HG03439 (cell line): Measurements from ENCODE around the gene DMRTC1B.
A peak's percentile ranks its signal among the peaks of the same experiment; 100 is the strongest.
"Not testable (repeated sequence)": the region's sequence is repeated elsewhere in the genome, so short reads cannot be mapped to it uniquely, and the experiment has no call there.

Experiments
- ATAC-seq: cut with Tn5 transposase; IDR thresholded peaks from one replicate; pipeline ENCODE4 v1.9.1; 2021; ENCODE audit warnings: mild to moderate bottlenecking, moderate library complexity; ENCODE audit not compliant: unreplicated experiment

The DMRTC1B gene, protein sequence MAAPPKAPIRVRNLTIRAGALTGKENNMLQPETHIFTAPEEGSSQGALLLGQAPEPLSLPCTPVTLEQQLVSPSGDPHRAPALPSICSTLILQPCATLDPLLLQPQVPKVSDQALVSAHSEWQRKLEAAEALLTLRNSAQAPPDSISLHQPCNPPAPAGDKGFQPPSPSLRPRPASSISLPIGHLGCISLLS

DNA sequence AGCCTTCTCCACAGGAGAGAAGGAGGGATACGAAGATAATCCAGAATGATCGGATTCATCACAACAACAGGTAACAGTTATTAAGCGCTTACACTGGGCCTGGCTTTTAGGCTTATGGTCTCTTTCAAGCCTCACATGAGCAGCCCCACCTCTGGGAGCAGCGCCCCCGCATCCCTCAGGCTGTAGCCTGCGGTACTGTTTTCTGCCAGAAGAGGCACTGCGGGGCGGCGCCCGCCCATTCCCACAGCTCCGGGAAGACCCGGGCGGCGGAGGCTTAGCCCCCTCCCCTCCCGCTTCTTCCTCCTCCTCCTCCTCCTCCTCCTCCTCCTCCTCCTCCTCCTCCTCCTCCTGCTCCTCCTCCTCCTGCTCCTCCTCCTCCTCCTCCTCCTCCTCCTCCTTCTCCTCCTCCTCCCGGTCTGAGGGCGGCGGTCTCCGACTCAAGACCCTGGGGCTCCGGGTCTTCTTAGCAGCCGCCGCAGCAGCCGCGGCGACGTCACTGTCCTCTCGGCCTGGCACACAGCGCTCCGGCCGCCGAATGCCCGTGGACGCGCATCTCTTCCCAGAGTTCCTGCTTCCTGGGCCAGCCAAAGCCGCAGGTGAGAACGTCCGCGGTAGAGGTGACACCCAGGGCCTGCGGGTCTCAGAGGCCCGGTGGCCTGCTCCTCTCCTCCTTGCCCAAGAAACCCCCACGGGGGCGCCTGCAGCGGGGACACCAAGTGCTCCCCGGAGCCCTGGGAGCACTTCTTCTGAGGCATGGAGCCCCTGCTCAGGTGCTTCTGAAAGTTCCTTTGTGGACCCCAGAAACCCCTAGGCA lies at the start of gene DMRTC1B:
DMRTC1B (plus strand) TSS at position 238 of the 814 bp plus-strand sequence. CDS start 68,246 bp downstream, outside the sequence.
- peak; percentile 34 for ATAC-seq

DNA sequence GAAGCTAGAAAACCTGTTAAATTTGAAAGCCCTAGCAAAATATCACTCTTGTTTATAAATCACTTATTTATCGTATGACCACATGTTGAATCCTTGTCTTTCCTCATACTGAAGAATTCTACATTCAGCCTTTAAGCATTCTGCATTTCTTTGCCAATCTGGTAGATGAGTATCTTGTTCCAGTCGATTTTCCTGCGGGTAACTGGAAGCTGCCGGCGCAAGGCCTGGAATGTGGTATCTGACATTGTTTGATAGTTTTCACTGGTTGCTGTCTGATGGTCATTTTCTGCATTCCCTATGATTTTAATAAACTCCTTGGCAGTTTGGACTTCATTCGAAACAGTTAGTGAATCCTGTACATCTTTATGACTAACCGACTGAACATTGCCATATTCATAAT lies 48.8 kb upstream of the DMRTC1B start:
- ATAC-seq: no peak

DNA sequence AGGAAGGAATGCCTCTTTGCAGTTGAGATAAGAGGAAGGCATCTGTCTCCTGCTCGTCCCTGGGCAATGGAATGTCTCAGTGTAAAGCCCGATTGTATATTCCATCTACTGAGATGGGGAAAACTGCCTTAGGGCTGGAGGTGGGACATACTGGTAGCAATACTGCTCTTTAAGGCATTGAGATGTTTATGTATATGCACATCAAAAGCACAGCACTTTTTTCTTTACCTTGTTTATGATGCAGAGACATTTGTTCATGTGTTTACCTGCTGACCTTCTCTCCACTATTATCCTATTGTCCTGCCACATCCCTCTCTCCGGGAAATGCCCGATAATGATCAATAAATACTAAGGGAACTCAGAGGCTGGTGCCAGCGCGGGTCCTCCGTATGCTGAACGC lies 43.1 kb upstream of the DMRTC1B start:
- ATAC-seq: not testable (repeated sequence)

DNA sequence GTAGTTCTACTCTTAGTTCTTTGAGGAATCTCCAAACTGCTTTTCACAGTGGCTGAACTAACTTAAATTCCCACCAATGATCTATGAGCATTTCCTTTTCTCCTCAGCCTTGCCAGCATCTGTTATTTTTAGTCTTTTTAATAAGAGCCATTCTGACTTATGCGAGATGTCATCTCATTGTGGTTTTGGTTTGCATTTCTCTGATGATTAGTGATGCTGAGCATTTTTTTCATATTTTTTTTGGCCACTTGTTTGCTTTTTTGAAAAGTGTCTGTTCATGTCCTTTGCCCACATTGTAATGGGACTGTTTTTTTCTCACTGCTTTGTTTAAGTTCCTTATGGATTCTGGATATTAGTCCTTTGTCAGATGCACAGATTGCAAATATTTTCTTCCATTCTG lies 41.1 kb upstream of the DMRTC1B start:
- no peak for ATAC-seq

DNA sequence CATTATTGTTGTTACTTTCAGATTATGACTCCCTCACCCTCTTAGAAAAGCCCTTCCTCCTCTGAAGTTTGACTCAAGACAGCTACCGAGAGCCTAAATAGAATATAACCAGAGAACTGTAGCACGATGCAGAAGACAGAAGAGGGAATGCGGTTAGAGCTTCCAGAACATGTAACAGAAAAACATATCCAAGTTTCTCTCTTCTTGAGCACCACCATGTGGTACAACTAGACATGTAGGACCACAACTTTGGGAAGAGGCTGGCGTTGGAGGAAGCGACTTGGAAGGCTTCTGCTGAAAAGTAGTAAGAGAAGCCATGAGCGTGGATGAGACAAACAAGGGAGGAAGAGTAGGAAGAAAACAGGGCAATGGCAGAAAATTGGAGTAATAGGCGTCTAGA lies 31.1 kb upstream of the DMRTC1B start:
- ATAC-seq: not testable (repeated sequence)

DNA sequence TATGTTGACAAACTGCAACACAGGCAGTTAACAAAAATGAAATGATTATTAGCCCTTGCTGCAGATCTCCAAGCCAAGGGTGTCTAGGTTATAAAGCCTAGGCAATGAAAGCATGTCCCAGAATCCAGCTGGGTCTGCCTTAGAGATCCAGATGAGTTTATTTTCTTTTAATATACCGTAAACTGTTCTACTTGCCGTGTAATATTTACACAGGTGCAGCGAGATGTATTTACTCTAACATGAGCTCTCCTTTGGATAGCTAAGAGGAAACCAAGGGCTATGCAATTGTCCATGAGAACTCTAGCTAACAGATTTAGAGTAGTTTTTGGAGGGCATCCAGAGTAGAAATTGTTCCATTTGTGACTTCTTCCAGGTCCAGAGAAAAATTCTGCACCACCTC lies 28.1 kb upstream of the DMRTC1B start:
- ATAC-seq: not testable (repeated sequence)

DNA sequence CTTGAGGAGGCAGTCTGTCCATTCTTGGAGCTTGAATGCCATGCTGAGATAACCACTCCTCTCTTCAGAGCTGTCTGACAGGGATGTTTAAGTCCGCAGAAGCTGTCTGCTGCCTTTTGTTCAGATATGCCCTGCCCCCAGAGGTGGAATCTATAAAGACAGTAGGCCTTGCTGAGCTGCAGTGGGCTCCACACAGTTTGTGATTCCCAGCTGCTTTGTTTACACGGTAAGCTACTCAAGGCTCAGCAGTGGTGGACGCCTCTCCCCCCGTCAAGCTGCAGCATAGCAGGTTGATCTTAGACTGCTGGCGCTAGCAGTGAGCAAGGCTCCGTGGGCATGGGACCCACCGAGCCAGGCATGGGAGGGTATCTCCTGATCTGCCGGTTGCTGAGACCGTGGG lies 16.2 kb upstream of the DMRTC1B start:
- ATAC-seq: not testable (repeated sequence)

DNA sequence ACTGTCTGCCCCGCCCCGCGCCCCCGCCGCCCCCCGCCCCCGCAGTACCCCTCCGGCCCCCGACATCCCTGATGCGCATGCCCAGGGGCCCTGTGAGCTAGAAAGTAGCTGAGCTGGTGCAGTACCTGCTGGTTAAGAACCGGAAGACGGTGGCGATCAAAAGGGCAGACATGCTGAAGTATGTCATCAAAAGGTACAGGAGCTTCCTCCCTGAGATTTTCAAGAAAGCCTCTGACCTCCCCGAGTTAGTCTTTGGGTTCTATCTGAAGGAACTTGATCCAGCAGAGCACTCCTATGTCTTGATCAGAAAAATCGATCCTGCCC lies 739 bp downstream of the DMRTC1B start:
- peak; percentile 63 for ATAC-seq

DNA sequence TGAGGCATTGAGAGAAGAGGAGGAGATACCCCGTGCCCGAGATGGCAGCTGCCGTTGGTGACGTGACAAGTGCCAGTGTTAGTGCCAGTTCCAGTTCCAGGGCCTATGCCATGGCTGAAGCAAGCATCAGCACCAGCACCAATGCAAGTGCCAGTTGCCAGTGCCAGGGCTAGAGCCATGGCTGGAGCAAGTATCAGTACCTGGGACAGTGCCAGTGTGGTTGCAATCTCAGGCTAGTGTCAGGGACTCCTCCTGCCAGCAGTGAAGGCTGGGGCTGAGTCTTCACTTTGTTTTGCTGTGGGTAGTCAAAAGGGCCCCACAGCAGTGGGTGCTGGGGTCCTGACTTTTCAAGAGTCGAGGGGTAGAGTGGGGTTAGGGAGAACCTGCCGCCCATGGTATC lies 1.5 kb downstream of the DMRTC1B start:
- not testable (repeated sequence) for ATAC-seq

DNA sequence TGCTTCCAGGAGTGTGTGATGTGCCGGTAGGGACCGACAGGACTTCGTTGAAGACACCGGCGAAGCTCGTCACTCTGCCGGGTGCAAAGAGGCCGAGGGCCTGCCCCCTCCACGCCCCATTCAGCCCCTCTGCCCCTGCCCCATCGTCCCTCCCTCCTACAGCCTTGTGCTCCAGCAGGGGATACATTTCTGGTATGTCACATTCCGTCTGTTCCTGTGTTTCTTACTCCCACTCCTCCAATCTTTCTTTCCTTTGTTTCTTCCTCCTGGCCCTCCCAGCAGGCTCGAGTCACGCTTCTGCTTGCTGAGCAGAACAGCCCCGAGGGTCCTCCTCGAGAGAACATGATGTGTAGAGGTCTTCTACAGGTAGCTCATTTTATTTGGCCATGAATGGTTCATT lies 5.9 kb downstream of the DMRTC1B start, which contains the start of gene FAM236B:
FAM236B (minus strand) TSS at position 101 of the 400 bp plus-strand sequence; CDS start at position 1, 100 bp downstream.
- not testable (repeated sequence) for ATAC-seq

DNA sequence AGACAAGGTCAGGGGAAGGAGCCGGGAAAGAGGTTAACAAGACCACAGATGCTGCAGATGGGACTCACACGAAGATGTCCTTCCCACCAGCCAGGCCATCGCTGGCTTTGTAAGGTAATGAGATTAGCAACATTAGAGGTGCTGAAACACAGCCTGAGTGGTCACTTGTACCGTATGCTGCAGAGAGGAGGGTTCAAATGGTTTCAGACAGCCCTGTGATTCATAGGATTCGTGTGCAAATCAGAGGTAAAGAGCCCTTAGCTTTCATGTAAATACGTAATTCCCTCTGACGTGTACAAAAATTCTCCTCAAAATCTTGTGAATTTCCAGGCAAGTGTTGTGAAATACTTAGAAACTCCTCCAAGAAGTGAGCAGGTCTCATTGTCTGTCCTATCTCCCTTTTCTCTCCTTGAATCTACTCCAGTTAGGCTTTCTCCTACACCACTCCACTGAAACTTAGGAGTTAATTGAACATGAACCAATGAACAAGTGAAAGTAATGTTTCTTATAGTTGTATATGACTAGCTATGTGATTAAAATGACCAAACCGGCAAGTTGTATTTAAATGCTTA lies 6.8 kb downstream of the DMRTC1B start:
- ATAC-seq: not testable (repeated sequence)

DNA sequence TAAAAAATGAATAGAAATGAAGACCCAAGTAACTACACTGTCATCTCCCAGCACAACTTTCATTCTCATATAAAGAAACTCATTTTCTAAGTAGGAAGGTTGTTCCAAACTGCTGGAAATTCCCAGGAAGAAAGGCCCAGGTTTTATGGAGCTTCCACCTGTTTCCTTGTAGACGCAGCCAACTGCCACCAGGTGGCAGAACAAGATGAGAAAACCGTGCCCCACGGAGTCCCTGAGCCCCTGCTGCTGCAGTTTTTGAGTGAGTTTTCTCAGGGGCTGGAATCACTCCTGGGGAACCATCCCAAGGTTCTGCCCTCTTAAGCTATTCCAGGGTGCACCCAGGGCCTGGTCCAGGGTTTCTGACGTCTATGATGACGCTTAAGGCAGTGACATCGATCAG lies 7.3 kb downstream of the DMRTC1B start:
- ATAC-seq: not testable (repeated sequence)

DNA sequence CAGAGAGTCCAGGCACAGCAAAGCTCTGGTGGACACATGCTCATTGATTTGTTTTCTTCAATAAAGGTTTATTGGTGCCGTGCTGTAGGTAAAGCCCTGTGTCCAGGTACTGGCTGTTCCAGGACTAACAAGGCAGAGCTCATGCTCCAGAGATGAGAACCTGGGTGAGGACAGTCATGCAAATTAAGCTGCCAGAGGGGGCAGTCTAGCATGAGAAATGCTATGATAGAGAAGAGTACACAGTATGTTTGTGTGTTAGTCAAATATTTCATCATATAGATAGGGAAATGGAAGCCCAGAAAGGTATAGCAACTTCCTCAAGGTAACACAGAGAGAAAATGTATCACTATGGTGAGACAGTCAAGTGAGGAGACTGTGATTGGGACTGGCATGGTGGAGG lies 11.5 kb downstream of the DMRTC1B start:
- ATAC-seq: not testable (repeated sequence)

DNA sequence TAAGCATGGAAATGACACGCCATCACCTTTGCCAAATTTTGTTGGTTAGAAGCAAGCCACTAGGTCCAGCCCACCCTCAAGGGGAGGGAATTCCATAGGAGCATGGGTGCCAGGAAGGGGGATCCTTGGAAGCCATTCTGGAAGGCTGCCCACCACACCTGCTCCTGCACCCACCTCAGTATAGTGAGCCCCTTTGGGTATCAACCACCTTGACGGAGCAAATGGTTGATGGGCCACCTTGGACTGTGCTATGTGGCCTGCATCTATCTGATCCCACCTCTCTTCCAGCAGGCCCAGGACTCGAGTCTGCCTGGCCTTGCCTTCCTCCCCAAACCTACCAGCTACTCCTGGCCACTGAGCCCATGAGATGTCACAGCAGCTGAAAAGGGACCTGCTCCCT lies 13.7 kb downstream of the DMRTC1B start:
- not testable (repeated sequence) for ATAC-seq

DNA sequence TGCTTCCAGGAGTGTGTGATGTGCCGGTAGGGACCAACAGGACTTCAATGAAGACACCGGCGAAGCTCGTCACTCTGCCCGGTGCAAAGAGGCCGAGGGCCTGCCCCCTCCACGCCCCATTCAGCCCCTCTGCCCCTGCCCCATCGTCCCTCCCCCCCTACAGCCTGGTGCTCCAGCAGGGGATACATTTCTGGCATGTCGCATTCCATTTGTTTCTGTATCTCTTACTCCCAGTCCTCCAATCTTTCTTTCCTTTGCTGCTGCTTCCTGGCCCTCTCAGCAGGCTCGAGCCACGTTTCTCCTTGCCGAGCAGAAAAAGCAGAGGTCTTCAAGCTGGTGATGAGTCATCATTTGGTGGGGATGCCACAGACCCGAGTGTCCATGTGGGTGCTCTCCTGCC lies 31.4 kb downstream of the DMRTC1B start, which contains the start of gene FAM236D:
FAM236D (minus strand) TSS at position 101 of the 400 bp plus-strand sequence; CDS start at position 1, 100 bp downstream.
- not testable (repeated sequence) for ATAC-seq

DNA sequence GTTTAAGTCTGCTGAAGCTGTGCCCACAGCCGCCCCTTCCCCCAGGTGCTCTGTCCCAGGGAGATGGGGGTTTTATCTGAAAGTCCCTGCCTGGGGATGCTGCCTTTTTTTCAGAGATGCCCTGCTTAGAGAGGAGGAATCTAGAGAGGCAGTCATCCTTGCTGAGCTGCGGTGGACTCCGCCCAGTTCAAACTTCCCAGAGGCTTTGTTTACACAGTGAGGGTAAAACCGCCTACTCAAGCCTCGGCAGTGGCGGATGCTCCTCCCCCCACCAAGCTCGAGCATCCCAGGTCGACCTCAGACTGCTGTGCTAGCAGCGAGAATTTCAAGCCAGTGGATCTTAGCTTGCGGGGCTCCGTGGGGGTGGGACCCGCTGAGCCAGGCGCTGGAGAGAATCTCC lies 54.0 kb downstream of the DMRTC1B start:
- ATAC-seq: not testable (repeated sequence)

DNA sequence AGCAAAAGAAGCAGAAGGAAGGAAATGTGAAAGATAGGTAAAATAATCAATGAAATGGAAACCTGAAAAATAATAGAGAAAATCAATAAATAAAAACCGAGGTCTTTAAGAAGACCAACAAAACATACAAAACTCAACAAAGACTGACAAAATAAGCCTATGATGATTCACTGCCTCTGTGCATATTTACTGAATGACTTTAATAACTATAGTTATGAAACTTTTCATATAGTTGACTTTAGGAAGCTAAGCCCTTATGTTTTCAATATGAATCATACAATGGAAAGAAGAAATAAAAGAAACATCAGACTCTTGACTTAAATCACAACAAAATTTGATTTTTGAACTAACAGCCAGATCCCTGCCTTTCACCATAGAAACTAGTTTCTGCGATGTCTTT lies 60.8 kb downstream of the DMRTC1B start:
- not testable (repeated sequence) for ATAC-seq

DNA sequence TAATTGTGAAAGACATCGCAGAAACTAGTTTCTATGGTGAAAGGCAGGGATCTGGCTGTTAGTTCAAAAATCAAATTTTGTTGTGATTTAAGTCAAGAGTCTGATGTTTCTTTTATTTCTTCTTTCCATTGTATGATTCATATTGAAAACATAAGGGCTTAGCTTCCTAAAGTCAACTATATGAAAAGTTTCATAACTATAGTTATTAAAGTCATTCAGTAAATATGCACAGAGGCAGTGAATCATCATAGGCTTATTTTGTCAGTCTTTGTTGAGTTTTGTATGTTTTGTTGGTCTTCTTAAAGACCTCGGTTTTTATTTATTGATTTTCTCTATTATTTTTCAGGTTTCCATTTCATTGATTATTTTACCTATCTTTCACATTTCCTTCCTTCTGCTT lies 106.2 kb downstream of the DMRTC1B start:
- ATAC-seq: not testable (repeated sequence)

DNA sequence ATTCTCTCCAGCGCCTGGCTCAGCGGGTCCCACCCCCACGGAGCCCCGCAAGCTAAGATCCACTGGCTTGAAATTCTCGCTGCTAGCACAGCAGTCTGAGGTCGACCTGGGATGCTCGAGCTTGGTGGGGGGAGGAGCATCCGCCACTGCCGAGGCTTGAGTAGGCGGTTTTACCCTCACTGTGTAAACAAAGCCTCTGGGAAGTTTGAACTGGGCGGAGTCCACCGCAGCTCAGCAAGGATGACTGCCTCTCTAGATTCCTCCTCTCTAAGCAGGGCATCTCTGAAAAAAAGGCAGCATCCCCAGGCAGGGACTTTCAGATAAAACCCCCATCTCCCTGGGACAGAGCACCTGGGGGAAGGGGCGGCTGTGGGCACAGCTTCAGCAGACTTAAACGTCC lies 113.0 kb downstream of the DMRTC1B start:
- not testable (repeated sequence) for ATAC-seq
